Neuronal stem cell (in vitro differentiated cells): ENCODE results near the gene EIF2B4.

ENCODE experiments used
- DNase-seq: peaks from one replicate; pipeline ENCODE4 v3.0.0-alpha.2; 2013; ENCODE audit warnings: low spot score
- H2AFZ ChIP-seq: one replicate; pipeline ENCODE4 v1.6.1; 2013; ENCODE audit warnings: mild to moderate bottlenecking, low read length, inconsistent platforms
- H2AK5ac ChIP-seq: 2 replicates; pipeline ENCODE4 v1.6.1; 2013; ENCODE audit warnings: low read depth, mild to moderate bottlenecking, inconsistent platforms, low read length, moderate library complexity, mixed read lengths
- H2BK120ac ChIP-seq: 2 replicates; pipeline ENCODE4 v1.6.1; 2013; ENCODE audit warnings: low read depth, mild to moderate bottlenecking, inconsistent platforms, low read length, moderate library complexity, mixed read lengths
- H2BK12ac ChIP-seq: one replicate; pipeline ENCODE4 v1.6.1; 2013; ENCODE audit warnings: low read length, inconsistent platforms
- H2BK15ac ChIP-seq: 2 replicates; pipeline ENCODE4 v1.6.1; 2013; ENCODE audit warnings: mild to moderate bottlenecking, low read length, inconsistent platforms, mixed read lengths
- H2BK5ac ChIP-seq: one replicate; pipeline ENCODE4 v1.6.1; 2013; ENCODE audit warnings: inconsistent platforms, mild to moderate bottlenecking, low read length, moderate library complexity
- H3K14ac ChIP-seq: one replicate; pipeline ENCODE4 v1.6.1; 2013; ENCODE audit warnings: low read length, inconsistent platforms
- H3K18ac ChIP-seq: 2 replicates; pipeline ENCODE4 v1.6.1; 2013; ENCODE audit warnings: low read length, inconsistent platforms
- H3K23ac ChIP-seq: 2 replicates; pipeline ENCODE4 v1.6.1; 2013; ENCODE audit warnings: low read depth, mild to moderate bottlenecking, mixed read lengths, low read length, inconsistent platforms; ENCODE audit not compliant: poor library complexity
- H3K27ac ChIP-seq: replicated peaks from 3 replicates; pipeline ENCODE4 v1.5.1; 2013; ENCODE audit warnings: low read length, inconsistent platforms
- H3K27me3 ChIP-seq, 3 experiments: 2 replicates each; pipeline ENCODE4 v1.6.1; 2013; ENCODE audit warnings: low read length in 3 of 3, mild to moderate bottlenecking in 2 of 3, inconsistent platforms in 1 of 3, low read depth in 1 of 3, mixed read lengths in 1 of 3, moderate library complexity in 1 of 3; ENCODE audit not compliant: control insufficient read depth in 3 of 3, insufficient read depth in 3 of 3
- H3K36me3 ChIP-seq, 2 donors: replicated peaks in 1 of 2; 2 replicates each; pipeline ENCODE4 v1.6.1; 2013; ENCODE audit warnings: low read length in 2 of 2; ENCODE audit not compliant: control insufficient read depth in 2 of 2, insufficient read depth in 2 of 2
- H3K4ac ChIP-seq: 2 replicates; pipeline ENCODE4 v1.6.1; 2013; ENCODE audit warnings: inconsistent platforms, mild to moderate bottlenecking, low read length, moderate library complexity
- H3K4me1 ChIP-seq, 2 donors: 1 replicate in 1 of 2; 2 replicates in 1 of 2; pipeline ENCODE4 v1.6.1; 2013; ENCODE audit warnings: low read length in 2 of 2, low read depth in 1 of 2; ENCODE audit not compliant: control insufficient read depth in 2 of 2, insufficient read depth in 1 of 2
- H3K4me2 ChIP-seq: one replicate; pipeline ENCODE4 v1.6.1; 2013; ENCODE audit warnings: mild to moderate bottlenecking, low read length, inconsistent platforms; ENCODE audit not compliant: insufficient read depth, poor library complexity, severe bottlenecking
- H3K4me3 ChIP-seq, 2 donors: 2 replicates each; pipeline ENCODE4 v1.5.1; 2013; ENCODE audit warnings: low read length in 2 of 2, mild to moderate bottlenecking in 2 of 2, inconsistent platforms in 1 of 2, moderate library complexity in 1 of 2
- H3K79me1 ChIP-seq: one replicate; pipeline ENCODE4 v1.6.1; 2013; ENCODE audit warnings: low read depth, mild to moderate bottlenecking, inconsistent platforms, low read length, moderate library complexity
- H3K9ac ChIP-seq: one replicate; pipeline ENCODE4 v1.6.1; 2013; ENCODE audit warnings: mild to moderate bottlenecking, low read depth, low read length, inconsistent platforms; ENCODE audit not compliant: poor library complexity
- H3K9me3 ChIP-seq, 2 donors: replicated peaks in 1 of 2; 2 replicates each; pipeline versions ENCODE3 to v1.6.1; 2013; ENCODE audit warnings: low read length in 2 of 2, mild to moderate bottlenecking in 2 of 2, inconsistent platforms in 1 of 2, low read depth in 1 of 2, mixed read lengths in 1 of 2, moderate library complexity in 1 of 2; ENCODE audit not compliant: control insufficient read depth in 2 of 2, insufficient read depth in 1 of 2
- H4K8ac ChIP-seq: one replicate; pipeline ENCODE4 v1.6.1; 2013; ENCODE audit warnings: low read depth, mild to moderate bottlenecking, inconsistent platforms, low read length, moderate library complexity
- H4K91ac ChIP-seq: one replicate; pipeline ENCODE4 v1.6.1; 2013; ENCODE audit warnings: low read length, low read depth, mild to moderate bottlenecking, inconsistent platforms; ENCODE audit not compliant: poor library complexity
- WGBS, 2 donors: extraction: QIAGEN DNeasy Blood & Tissue Kit; methylation state at CpG; one replicate each; pipeline ENCODE4 v1.1.7; 2013; ENCODE audit warnings: missing lambda C conversion rate in 2 of 2, mixed read lengths in 1 of 2; ENCODE audit not compliant: insufficient read length in 2 of 2, insufficient replicate concordance in 1 of 2; ENCODE audit errors: extremely low coverage in 2 of 2; 5-methylcytosine and 5-hydroxymethylcytosine counted together

The EIF2B4 gene

GRCh38 chr2:27409321-27410073 is 39.4 kb upstream of the EIF2B4 start, which contains the start of gene PPM1G:
Gene PPM1G (minus strand): TSS chr2:27409591. CDS start chr2:27409422, 169 bp downstream.
- H2AK5ac ChIP-seq, result peak within 1 kb of the TSS; percentile 74
- no peak within 1 kb of the TSS for H3K4ac ChIP-seq
- peak within 1 kb of the TSS; percentile 10 for H2BK120ac ChIP-seq
- H2BK15ac ChIP-seq, result no peak within 1 kb of the TSS
- peaks cover 3% of the 10 kb centered on the region in 2 donors for H3K4me1 ChIP-seq
- H3K9me3 ChIP-seq, result no peaks in the 10 kb centered on the region
- WGBS, 2 donors, result no CpG with 5 or more reads among the region's 82 CpGs
- peak within 1 kb of the TSS; percentile 91 for H3K18ac ChIP-seq
- peaks cover 0 to 26% of the 10 kb centered on the region in 2 donors for H3K36me3 ChIP-seq
- H4K91ac ChIP-seq, result no peak within 1 kb of the TSS
- peak within 1 kb of the TSS; percentile 99 for H3K9ac ChIP-seq
- H3K79me1 ChIP-seq, result peaks cover 5% of the 10 kb centered on the region
- peak within 1 kb of the TSS; percentile 19 for H2BK5ac ChIP-seq
- H3K23ac ChIP-seq, result peak within 1 kb of the TSS; percentile 87
- peak within 1 kb of the TSS; percentile 91 for H3K27ac ChIP-seq
- DNase-seq, result peak; percentile 92
- H3K4me2 ChIP-seq, result peak within 1 kb of the TSS; percentile 52
- no peak within 1 kb of the TSS for H2BK12ac ChIP-seq
- peak within 1 kb of the TSS; percentile 94 for H2AFZ ChIP-seq
- no peak within 1 kb of the TSS for H4K8ac ChIP-seq
- H3K4me3 ChIP-seq, result peak within 1 kb of the TSS; percentile 67 to 99
- H3K27me3 ChIP-seq, result no peaks in the 10 kb centered on the region
- H3K14ac ChIP-seq, result peak within 1 kb of the TSS; percentile 72

- H3K23ac ChIP-seq, result peak overlapping the region; percentile 87
- H4K8ac ChIP-seq, result no peak overlapping the region
- DNase-seq, result no peak
- no peak overlapping the region for H2BK12ac ChIP-seq
- peaks cover 5% of the 10 kb centered on the region for H3K79me1 ChIP-seq
- H2BK5ac ChIP-seq, result peak overlapping the region; percentile 19
- peak overlapping the region; percentile 52 for H3K4me2 ChIP-seq
- peak overlapping the region; percentile 99 for H3K9ac ChIP-seq
- peak overlapping the region; percentile 10 for H2BK120ac ChIP-seq
- no peak overlapping the region for H3K4ac ChIP-seq
- H3K4me1 ChIP-seq, result peaks cover 3% of the 10 kb centered on the region in 2 donors
- peak overlapping the region; percentile 91 for H3K18ac ChIP-seq
- peak overlapping the region; percentile 67 for H3K27ac ChIP-seq
- H3K27me3 ChIP-seq, result no peaks in the 10 kb centered on the region
- peak overlapping the region; percentile 67 to 99 for H3K4me3 ChIP-seq
- H3K36me3 ChIP-seq, result peaks cover 0 to 30% of the 10 kb centered on the region in 2 donors
- peak overlapping the region; percentile 72 for H3K14ac ChIP-seq
- WGBS, 2 donors, result no CpG with 5 or more reads among the region's 33 CpGs
- no peak overlapping the region for H4K91ac ChIP-seq
- H3K9me3 ChIP-seq, result no peaks in the 10 kb centered on the region
- H2BK15ac ChIP-seq, result no peak overlapping the region
- H2AFZ ChIP-seq, result peak overlapping the region; percentile 94
- H2AK5ac ChIP-seq, result peak overlapping the region; percentile 74
Observed at GRCh38 chr2:27408601-27409320, 38.6 kb upstream of the EIF2B4 start.

GRCh38 chr2:27407798-27408491 is 37.8 kb upstream of the EIF2B4 start:
- H3K14ac ChIP-seq, result no peak overlapping the region
- H2BK120ac ChIP-seq, result no peak overlapping the region
- WGBS, 2 donors, result no CpG with 5 or more reads among the region's 16 CpGs
- no peaks in the 10 kb centered on the region for H3K9me3 ChIP-seq
- no peak overlapping the region for H2AFZ ChIP-seq
- H4K91ac ChIP-seq, result no peak overlapping the region
- H2BK5ac ChIP-seq, result no peak overlapping the region
- H3K27ac ChIP-seq, result no peak overlapping the region
- no peak overlapping the region for H2AK5ac ChIP-seq
- H3K4me3 ChIP-seq, result peak overlapping the region in 1 of 2 donors; percentile 67
- no peak overlapping the region for H3K18ac ChIP-seq
- no peak overlapping the region for H3K23ac ChIP-seq
- peak overlapping the region; percentile 52 for H3K4me2 ChIP-seq
- H3K9ac ChIP-seq, result no peak overlapping the region
- H3K4me1 ChIP-seq, result peaks cover 3% of the 10 kb centered on the region in 2 donors
- H2BK15ac ChIP-seq, result no peak overlapping the region
- no peak overlapping the region for H2BK12ac ChIP-seq
- H3K79me1 ChIP-seq, result peaks cover 5% of the 10 kb centered on the region
- peaks cover 0 to 34% of the 10 kb centered on the region in 2 donors for H3K36me3 ChIP-seq
- no peak overlapping the region for H3K4ac ChIP-seq
- no peaks in the 10 kb centered on the region for H3K27me3 ChIP-seq
- H4K8ac ChIP-seq, result no peak overlapping the region
- DNase-seq, result peak; percentile 46
